ENCODE measurements around the gene ACTR3C.
"Not testable (repeated sequence)": the region's sequence is repeated elsewhere in the genome, so short reads cannot be mapped to it uniquely, and the experiment has no call there.

DNA sequence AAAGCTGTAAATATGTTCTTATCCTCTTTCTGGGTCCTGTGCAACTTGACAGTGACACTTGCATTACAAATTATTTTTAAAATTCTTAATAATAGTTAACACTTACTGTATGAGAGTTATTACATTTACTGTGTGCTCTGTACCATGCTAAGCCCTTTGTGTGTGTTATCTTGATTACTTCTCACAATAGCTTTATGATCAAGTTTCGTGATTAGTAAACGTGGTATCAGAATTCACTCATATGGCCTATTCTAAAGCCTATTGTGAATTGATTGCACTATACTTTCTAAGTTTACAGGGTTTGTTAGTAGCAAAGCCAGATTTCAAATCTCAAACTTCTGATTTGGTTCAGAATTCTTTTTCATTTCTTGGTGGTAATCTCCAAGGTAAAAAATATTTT lies 80.4 kb downstream of the ACTR3C start:
- TF ChIP-seq, protein P1, sequence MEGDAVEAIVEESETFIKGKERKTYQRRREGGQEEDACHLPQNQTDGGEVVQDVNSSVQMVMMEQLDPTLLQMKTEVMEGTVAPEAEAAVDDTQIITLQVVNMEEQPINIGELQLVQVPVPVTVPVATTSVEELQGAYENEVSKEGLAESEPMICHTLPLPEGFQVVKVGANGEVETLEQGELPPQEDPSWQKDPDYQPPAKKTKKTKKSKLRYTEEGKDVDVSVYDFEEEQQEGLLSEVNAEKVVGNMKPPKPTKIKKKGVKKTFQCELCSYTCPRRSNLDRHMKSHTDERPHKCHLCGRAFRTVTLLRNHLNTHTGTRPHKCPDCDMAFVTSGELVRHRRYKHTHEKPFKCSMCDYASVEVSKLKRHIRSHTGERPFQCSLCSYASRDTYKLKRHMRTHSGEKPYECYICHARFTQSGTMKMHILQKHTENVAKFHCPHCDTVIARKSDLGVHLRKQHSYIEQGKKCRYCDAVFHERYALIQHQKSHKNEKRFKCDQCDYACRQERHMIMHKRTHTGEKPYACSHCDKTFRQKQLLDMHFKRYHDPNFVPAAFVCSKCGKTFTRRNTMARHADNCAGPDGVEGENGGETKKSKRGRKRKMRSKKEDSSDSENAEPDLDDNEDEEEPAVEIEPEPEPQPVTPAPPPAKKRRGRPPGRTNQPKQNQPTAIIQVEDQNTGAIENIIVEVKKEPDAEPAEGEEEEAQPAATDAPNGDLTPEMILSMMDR (IDR thresholded peaks at IDR 0.05), result not testable (repeated sequence)
- TF ChIP-seq POLR2A (IDR thresholded peaks at IDR 0.05), result not testable (repeated sequence)

Data from prostate gland (tissue), 2 donors.